Parathyroid adenoma (tissue), 2 donors: ENCODE results near the gene NCOA7.

ENCODE experiments used
- H2AFZ ChIP-seq: fragments of 300-600 bp; sonication (generic); one replicate; pipeline ENCODE4 v1.7.0; 2017; ENCODE audit warnings: antibody characterized with exemption, mild to moderate bottlenecking
- H3K27ac ChIP-seq: fragments of 300-600 bp; sonication (generic); one replicate; pipeline ENCODE4 v1.7.0; 2017
- H3K27me3 ChIP-seq: fragments of 300-600 bp; sonication (generic); one replicate; pipeline ENCODE4 v1.7.0; 2017; ENCODE audit warnings: low read length; ENCODE audit not compliant: control insufficient read depth, insufficient read depth
- H3K36me3 ChIP-seq: fragments of 300-600 bp; sonication (generic); one replicate; pipeline ENCODE4 v1.7.0; 2017; ENCODE audit warnings: low read length; ENCODE audit not compliant: control insufficient read depth, insufficient read depth
- H3K4me1 ChIP-seq: fragments of 300-600 bp; sonication (generic); one replicate; pipeline ENCODE4 v1.7.0; 2017; ENCODE audit warnings: control low read depth
- H3K4me2 ChIP-seq: fragments of 300-600 bp; sonication (generic); one replicate; pipeline ENCODE4 v1.7.0; 2017; ENCODE audit warnings: low read length
- H3K4me3 ChIP-seq: fragments of 300-600 bp; sonication (generic); one replicate; pipeline ENCODE4 v1.7.0; 2017; ENCODE audit warnings: low read depth, low read length
- H3K79me2 ChIP-seq: fragments of 300-600 bp; sonication (generic); one replicate; pipeline ENCODE4 v1.7.0; 2017; ENCODE audit warnings: control low read depth
- H3K9ac ChIP-seq: fragments of 300-600 bp; sonication (generic); one replicate; pipeline ENCODE4 v1.7.0; 2017; ENCODE audit warnings: mild to moderate bottlenecking
- H3K9me3 ChIP-seq: fragments of 300-600 bp; sonication (generic); one replicate; pipeline ENCODE4 v1.7.0; 2017; ENCODE audit warnings: low read length; ENCODE audit not compliant: control insufficient read depth
- CTCF ChIP-seq: fragments of 300-600 bp; sonication (generic); IDR thresholded peaks from one replicate; pipeline ENCODE4 v1.7.0; 2017; ENCODE audit warnings: antibody characterized with exemption, mild to moderate bottlenecking
- donor health status: primary hyperparathyroidism.

Gene NCOA7

DNA sequence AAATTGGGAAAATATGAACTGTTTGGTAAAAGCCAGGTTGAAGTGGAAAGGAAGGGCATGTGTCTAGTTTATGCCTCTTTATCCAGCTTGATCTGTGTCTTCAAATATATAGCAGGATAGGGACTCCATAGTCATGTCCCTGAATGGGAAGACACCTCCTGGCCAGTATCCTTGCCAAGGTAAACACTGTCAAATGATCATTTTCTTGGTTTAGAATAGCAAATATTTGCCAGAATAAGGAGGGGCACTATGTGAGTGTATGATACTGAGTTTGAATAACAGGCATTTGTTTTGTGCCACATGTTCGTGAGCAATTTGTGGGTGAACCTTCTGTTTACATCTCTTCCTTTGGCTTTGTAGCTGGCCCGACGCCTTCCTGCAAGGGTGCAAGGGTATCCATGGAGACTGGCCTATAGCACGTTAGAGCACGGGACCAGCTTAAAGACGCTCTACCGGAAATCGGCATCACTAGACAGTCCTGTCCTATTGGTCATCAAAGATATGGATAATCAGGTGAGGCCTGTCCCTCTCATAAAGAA is 131.6 kb downstream of the NCOA7 start:
- Histone ChIP-seq H3K4me1 (peaks cover 4% of the 10 kb centered on the region), H2AFZ (no peak overlapping the region), H3K79me2 (no peaks in the 10 kb centered on the region), H3K27me3 (no peaks in the 10 kb centered on the region), H3K9ac (no peak overlapping the region), H3K4me3 (no peak overlapping the region), H3K9me3 (no peaks in the 10 kb centered on the region), H3K36me3 (no peaks in the 10 kb centered on the region), H3K4me2 (no peak overlapping the region), H3K27ac (no peak overlapping the region)
- no peak for TF ChIP-seq CTCF

DNA sequence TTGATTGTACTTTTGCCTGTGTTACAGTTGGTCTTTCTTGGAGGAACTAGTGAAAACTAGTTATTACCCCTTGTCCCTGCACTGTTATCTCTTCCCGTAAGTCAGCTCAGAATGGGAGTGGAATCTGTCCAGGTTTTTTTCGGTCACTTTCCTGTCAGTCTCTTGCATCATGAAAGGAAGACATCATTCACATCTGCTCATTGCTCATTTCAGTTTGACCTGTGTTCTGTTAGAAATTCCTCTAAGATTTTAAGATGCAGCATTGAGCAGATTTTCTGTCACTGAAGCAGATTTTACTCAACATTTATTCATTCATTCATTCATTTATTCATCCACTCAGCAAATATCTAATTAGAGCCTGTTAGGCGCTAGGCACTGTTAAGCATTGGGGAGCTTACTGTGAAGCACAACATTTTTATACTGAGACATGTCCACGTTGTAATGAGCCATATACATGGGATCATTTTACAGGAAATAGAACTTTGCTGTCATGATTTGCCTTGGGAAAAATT is 132.7 kb downstream of the NCOA7 start:
- TF ChIP-seq CTCF, result no peak
- Histone ChIP-seq H3K27ac (no peak overlapping the region), H3K27me3 (no peaks in the 10 kb centered on the region), H3K4me3 (no peak overlapping the region), H3K9me3 (no peaks in the 10 kb centered on the region), H2AFZ (no peak overlapping the region), H3K79me2 (no peaks in the 10 kb centered on the region), H3K4me2 (no peak overlapping the region), H3K36me3 (no peaks in the 10 kb centered on the region), H3K9ac (no peak overlapping the region), H3K4me1 (peaks cover 4% of the 10 kb centered on the region)

DNA sequence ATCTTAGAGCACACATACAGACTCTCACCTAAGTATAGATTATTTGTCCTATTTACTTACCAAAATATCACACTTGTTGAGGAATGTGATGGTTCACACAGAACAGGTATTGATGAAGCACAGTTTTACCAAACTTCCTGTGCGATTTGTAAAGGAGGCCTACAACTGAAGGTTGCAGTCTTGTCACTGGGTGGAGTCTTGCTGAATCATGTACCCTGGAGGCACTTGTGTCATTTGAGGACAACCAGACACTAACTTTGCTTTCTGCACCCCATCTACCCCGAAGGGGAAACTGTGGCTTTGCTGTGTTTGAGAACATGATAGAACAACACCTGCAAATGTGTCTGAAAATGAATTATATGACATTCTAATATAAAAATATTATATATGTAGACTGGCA is 133.4 kb downstream of the NCOA7 start:
- peaks cover 2% of the 10 kb centered on the region for H3K4me1 ChIP-seq
- H2AFZ ChIP-seq, result no peak overlapping the region
- H3K79me2 ChIP-seq, result no peaks in the 10 kb centered on the region
- H3K36me3 ChIP-seq, result no peaks in the 10 kb centered on the region
- no peak overlapping the region for H3K4me3 ChIP-seq
- no peak overlapping the region for H3K4me2 ChIP-seq
- H3K27ac ChIP-seq, result no peak overlapping the region
- H3K27me3 ChIP-seq, result no peaks in the 10 kb centered on the region
- H3K9me3 ChIP-seq, result no peaks in the 10 kb centered on the region
- H3K9ac ChIP-seq, result no peak overlapping the region
- TF ChIP-seq CTCF, result no peak

DNA sequence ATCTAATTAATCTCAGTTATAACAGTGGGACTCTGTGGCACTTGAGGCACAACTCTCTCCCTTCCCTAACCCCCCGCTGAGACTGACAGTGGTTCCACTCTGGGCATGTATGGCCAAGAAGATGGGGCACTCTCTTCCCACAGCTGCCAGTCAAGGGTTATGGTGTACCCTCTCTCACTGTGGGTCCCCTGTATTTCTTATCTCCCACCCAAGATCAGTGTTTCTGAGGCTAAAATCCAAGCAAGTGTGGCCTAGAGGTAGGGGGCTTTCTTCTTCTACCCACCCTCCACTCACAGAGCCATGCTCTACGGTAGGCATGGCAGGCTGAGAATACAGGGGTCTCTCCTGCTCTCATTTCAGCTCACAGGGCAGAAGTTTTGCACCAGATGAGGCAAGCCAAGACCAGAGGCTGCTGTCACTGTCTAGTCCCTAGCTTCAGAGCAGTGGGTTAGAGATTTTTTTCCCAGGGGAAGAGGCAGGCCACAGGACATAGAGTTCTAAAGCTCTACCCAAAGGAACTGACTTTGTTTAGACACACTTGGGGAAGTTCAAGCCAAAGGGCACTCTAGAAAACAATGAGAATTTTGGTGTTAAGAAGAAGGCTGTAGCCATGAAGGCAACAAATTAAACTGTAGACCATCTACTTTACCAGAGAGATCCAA is 134.1 kb downstream of the NCOA7 start:
- no peaks in the 10 kb centered on the region for H3K27me3 ChIP-seq
- no peak overlapping the region for H3K4me2 ChIP-seq
- no peak overlapping the region for H3K27ac ChIP-seq
- TF ChIP-seq CTCF, result no peak
- H3K4me1 ChIP-seq, result no peaks in the 10 kb centered on the region
- H3K9me3 ChIP-seq, result no peaks in the 10 kb centered on the region
- H3K4me3 ChIP-seq, result no peak overlapping the region
- no peak overlapping the region for H3K9ac ChIP-seq
- no peaks in the 10 kb centered on the region for H3K79me2 ChIP-seq
- no peak overlapping the region for H2AFZ ChIP-seq
- H3K36me3 ChIP-seq, result no peaks in the 10 kb centered on the region

- Histone ChIP-seq H3K4me2 (no peak overlapping the region), H3K27me3 (no peaks in the 10 kb centered on the region), H3K9me3 (no peaks in the 10 kb centered on the region), H3K27ac (no peak overlapping the region), H3K4me1 (no peaks in the 10 kb centered on the region), H3K9ac (no peak overlapping the region), H2AFZ (no peak overlapping the region), H3K36me3 (no peaks in the 10 kb centered on the region), H3K79me2 (no peaks in the 10 kb centered on the region), H3K4me3 (no peak overlapping the region)
- no peak for TF ChIP-seq CTCF
These were observed 136.0 kb downstream of the NCOA7 start for GRCh38 chr6:125926711-125927110.
